NT2/D1 (cell line): ENCODE measurements around the gene TEAD1.

Experiments
- DNase-seq: peaks from one replicate; pipeline ENCODE4 v3.0.0-alpha.2; 2011; ENCODE audit warnings: low read depth, low spot score
- H3K27me3 ChIP-seq: 2 replicates; pipeline ENCODE4 v1.6.0; 2011; ENCODE audit warnings: mild to moderate bottlenecking; ENCODE audit not compliant: insufficient read length, insufficient read depth
- H3K36me3 ChIP-seq: 2 replicates; pipeline ENCODE4 v1.6.1; 2011; ENCODE audit warnings: mild to moderate bottlenecking, low read length, mixed read lengths; ENCODE audit not compliant: insufficient read depth, insufficient read length
- H3K4me1 ChIP-seq: 2 replicates; pipeline ENCODE4 v1.5.1; 2011; ENCODE audit not compliant: insufficient read depth, insufficient read length
- H3K4me3 ChIP-seq: 2 replicates; pipeline ENCODE4 v1.5.1; 2011; ENCODE audit warnings: low read depth; ENCODE audit not compliant: insufficient read length
- H3K9ac ChIP-seq: 2 replicates; pipeline ENCODE4 v1.6.0; 2011; ENCODE audit warnings: low read depth; ENCODE audit not compliant: insufficient read length
- H3K9me3 ChIP-seq: 2 replicates; pipeline ENCODE4 v1.5.1; 2011; ENCODE audit warnings: mild to moderate bottlenecking, low read length; ENCODE audit not compliant: insufficient read depth
- SUZ12 ChIP-seq: IDR thresholded peaks from 2 replicates; pipeline ENCODE4 v1.6.1; 2011; ENCODE audit not compliant: insufficient read length, insufficient read depth; ENCODE audit errors: extremely low read depth
- YY1 ChIP-seq: IDR thresholded peaks from 2 replicates; pipeline ENCODE4 v1.6.1; 2011; ENCODE audit not compliant: insufficient read length, insufficient read depth
- ZNF274 ChIP-seq: IDR thresholded peaks from 2 replicates; pipeline ENCODE4 v1.6.1; 2011; ENCODE audit warnings: mild to moderate bottlenecking, low read depth, low read length

The TEAD1 gene

DNA sequence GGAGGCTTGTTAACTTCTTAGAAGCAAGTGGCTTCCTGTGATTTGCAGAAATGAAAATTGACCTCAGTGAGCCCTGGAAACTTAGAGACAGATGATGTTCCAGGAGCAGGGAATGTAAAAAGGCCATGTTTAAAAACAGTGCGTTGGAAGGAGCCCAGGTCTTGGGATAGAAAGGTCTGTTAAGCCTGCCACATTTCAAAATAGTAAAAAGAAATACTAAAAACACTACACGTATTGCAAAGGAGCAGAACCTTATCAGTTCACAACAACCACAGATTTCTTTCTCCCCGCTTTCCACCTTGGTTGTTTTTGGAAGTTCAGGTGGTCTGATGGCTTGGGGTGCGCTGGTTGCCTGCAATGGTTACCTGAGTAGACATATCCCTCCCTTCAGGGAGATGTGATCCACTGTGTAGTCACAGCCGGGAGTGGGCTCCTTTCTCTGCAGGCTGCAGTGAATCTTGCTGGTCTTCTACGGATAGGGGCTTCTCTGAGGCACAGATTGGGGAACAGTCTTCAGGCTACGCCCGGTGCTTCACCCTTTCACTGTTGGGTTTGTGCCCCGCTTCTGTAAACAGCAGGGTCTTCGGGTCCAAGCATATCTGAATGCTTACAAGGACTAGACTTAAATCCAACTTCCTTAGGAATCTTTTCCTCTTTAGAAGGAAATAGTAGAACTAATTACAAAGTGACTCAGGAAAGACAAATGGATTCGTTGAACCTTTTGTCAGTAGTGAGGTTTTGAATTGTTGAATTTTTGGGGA, 1.9 kb downstream of the TEAD1 start:
- Histone ChIP-seq H3K4me3 (peak overlapping the region; percentile 30), H3K9ac (peak overlapping the region; percentile 43), H3K9me3 (no peaks in the 10 kb centered on the region), H3K27me3 (no peaks in the 10 kb centered on the region), H3K36me3 (peaks cover 19% of the 10 kb centered on the region), H3K4me1 (peaks cover 2% of the 10 kb centered on the region)
- DNase-seq: no peak
- no peak for TF ChIP-seq ZNF274
- TF ChIP-seq YY1: no peak
- no peak for TF ChIP-seq SUZ12

DNA sequence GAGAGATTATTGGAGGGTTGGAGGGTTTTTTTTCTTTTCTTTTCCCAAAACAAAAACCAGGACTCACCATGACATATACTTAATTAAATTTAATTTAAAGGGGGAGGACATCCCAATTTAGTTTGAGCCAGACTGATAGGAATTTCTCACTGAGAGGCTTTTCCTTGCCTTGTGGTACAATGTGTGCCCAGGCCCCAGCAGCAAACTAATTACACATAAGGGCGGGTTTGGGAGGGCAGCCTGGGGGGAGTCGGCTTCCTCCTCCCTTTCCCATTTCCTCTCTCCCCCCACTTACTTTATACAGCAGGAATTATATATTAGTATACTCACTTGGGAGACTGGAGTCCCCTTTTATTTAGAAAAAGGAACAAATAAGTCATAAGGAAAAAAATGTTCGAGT, 2.9 kb downstream of the TEAD1 start:
- peaks cover 5% of the 10 kb centered on the region for H3K4me1 ChIP-seq
- no peak overlapping the region for H3K4me3 ChIP-seq
- H3K27me3 ChIP-seq: no peaks in the 10 kb centered on the region
- peaks cover 22% of the 10 kb centered on the region for H3K36me3 ChIP-seq
- H3K9me3 ChIP-seq: no peaks in the 10 kb centered on the region
- DNase-seq: no peak
- no peak overlapping the region for H3K9ac ChIP-seq
- TF ChIP-seq ZNF274 (no peak), YY1 (no peak), SUZ12 (no peak)

DNA sequence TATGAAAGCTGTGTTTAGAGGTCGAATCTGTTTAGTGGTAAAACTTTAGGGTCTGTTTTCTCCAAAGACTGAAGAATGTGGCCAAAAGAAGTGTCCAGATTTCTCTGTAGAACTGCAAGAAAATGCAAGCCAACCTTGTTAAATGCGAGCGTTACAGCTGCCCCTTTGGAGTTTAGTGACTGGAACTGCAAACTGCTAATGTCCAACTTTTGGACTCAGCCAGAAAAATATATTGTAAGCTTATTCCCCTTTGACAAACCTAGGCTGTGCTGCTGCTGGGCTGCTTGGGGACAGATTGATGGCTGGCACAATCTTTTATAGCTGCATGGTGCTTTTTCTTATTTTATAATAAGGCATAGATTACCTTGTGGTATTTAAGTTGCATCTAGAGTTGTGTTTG, 3.9 kb downstream of the TEAD1 start:
- H3K27me3 ChIP-seq: no peaks in the 10 kb centered on the region
- no peak for DNase-seq
- H3K36me3 ChIP-seq: peaks cover 24% of the 10 kb centered on the region
- H3K9me3 ChIP-seq: no peaks in the 10 kb centered on the region
- TF ChIP-seq ZNF274 (no peak), YY1 (no peak), SUZ12 (no peak)
- peaks cover 5% of the 10 kb centered on the region for H3K4me1 ChIP-seq
- no peak overlapping the region for H3K4me3 ChIP-seq
- no peak overlapping the region for H3K9ac ChIP-seq

DNA sequence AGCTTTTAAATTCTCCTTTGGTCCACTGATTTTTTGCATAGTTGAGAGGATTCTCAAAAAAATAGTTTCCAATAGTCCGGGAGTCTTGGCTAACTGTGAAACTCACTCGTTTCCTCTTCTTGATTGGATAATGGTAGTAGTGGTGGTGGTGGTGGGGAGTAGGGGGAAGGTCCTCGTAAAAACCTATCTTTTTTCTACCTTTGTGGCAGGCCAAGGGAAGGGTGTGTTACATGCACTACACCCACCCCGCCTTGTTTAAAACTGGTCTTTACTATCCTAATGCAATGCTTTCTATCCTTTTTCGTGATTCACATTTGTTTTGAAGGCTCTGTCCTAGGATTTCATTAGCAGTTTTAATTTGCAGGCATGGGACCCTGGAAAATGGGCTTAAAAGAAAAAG, 4.8 kb downstream of the TEAD1 start:
- TF ChIP-seq SUZ12 (no peak), YY1 (no peak), ZNF274 (no peak)
- Histone ChIP-seq H3K9me3 (no peaks in the 10 kb centered on the region), H3K27me3 (no peaks in the 10 kb centered on the region), H3K4me3 (no peak overlapping the region), H3K9ac (no peak overlapping the region), H3K36me3 (peaks cover 30% of the 10 kb centered on the region), H3K4me1 (peaks cover 5% of the 10 kb centered on the region)
- no peak for DNase-seq

DNA sequence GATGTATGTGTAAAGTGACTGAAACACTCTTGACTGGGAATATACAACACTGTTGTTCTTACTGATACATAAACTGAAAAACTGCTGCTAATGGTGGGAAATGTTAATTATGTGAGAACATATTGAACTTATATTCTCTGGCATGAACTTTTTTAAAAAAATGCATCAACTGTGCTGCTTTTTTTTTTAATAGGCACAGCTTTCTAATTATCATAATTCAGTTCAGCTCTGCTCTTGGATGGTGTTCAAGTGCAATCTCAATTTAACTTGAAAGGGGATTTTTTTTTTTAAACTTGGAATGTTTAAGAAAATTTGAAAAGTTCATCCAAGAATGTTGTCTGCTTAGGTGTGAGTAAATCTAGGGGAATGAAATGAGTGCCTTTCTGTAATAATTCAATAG, 5.2 kb downstream of the TEAD1 start:
- Histone ChIP-seq H3K27me3 (no peaks in the 10 kb centered on the region), H3K9me3 (no peaks in the 10 kb centered on the region), H3K9ac (no peak overlapping the region), H3K4me1 (peaks cover 5% of the 10 kb centered on the region), H3K36me3 (peaks cover 30% of the 10 kb centered on the region), H3K4me3 (no peak overlapping the region)
- DNase-seq: no peak
- no peak for TF ChIP-seq ZNF274
- no peak for TF ChIP-seq YY1
- no peak for TF ChIP-seq SUZ12

DNA sequence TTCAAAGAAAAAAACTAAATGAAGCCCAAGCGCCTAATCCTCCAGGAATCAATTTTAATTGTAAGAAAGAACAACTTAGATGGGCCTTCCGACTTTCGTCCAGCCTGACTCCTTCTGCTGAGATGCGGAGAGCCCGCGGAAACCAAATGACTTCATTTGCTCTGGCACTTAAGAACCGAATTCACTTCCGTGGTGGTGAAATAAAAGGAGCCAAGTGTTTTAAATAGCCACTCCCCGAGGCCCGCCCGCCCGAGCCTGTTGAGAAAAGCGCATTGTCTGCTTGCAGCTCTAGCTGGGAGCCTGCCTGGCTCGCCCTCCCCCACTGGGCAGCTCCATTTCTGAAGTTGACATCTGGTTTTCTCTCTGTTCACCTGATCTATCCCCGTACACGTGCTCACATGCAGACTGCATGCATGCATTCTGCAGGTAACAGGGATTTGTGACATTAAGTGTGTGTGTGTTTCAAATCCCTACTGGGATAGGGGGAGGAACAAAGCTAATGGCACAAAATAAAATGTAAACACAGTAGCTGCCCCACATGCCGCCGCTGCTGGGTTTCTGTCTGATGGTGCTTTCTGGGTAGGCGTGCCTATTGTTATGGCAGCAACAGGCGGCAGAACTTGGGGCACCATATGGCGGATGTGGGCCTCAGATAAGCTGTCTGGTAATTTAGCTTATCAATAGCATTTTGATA, 6.2 kb downstream of the TEAD1 start:
- TF ChIP-seq SUZ12 (no peak), YY1 (no peak), ZNF274 (no peak)
- Histone ChIP-seq H3K27me3 (no peaks in the 10 kb centered on the region), H3K4me1 (peaks cover 5% of the 10 kb centered on the region), H3K9me3 (no peaks in the 10 kb centered on the region), H3K9ac (no peak overlapping the region), H3K4me3 (no peak overlapping the region), H3K36me3 (peaks cover 29% of the 10 kb centered on the region)
- peak; percentile 82 for DNase-seq

DNA sequence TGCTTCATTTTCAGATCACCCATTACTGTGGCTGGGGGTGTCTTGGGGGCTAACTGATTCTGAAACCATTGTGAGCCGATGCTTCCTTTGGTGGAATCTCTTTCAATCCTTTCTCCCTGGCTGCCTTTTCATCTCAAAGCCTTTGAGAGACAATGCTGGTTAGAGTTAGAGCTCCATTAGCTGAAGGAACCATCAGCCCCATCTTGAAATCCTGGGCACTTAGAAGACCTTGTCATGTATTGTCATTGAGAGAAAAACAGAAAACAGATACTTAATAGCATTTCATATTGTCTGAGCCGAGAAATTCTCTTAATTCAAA, 6.7 kb downstream of the TEAD1 start:
- Histone ChIP-seq H3K9ac (no peak overlapping the region), H3K4me1 (peaks cover 5% of the 10 kb centered on the region), H3K27me3 (no peaks in the 10 kb centered on the region), H3K9me3 (no peaks in the 10 kb centered on the region), H3K36me3 (peaks cover 24% of the 10 kb centered on the region), H3K4me3 (no peak overlapping the region)
- DNase-seq: no peak
- TF ChIP-seq YY1 (no peak), ZNF274 (no peak), SUZ12 (no peak)
